ENCODE data around the gene PSTPIP1.

PSTPIP1 gene

GRCh38 chr15:77030928-77031375 lies 36.0 kb downstream of the PSTPIP1 start:
- Histone ChIP-seq H3K4me1 (ENCODE audit: control insufficient read depth, insufficient read depth, low read length, poor library complexity, severe bottlenecking) (no peaks in the 10 kb centered on the region), H3K9me3 (ENCODE audit: control insufficient read depth, low read length) (no peaks in the 10 kb centered on the region), H3K36me3 (ENCODE audit: control insufficient read depth, insufficient read depth, low read length) (peaks cover 76% of the 10 kb centered on the region), H3K4me3 (ENCODE audit: insufficient read depth, low read depth, low read length, poor library complexity, severe bottlenecking) (no peak overlapping the region), H3K27me3 (replicated peaks; ENCODE audit: control insufficient read depth, insufficient read depth, low read length, poor library complexity, severe bottlenecking) (no peaks in the 10 kb centered on the region), H3K27ac (ENCODE audit: insufficient read depth, low read length, poor library complexity, severe bottlenecking) (peak overlapping the region; percentile 16)
- DNase-seq, result no peak

GRCh38 chr15:77031376-77032050 lies 36.6 kb downstream of the PSTPIP1 start:
- DNase-seq, result no peak
- peaks cover 78% of the 10 kb centered on the region for H3K36me3 ChIP-seq (ENCODE audit: control insufficient read depth, insufficient read depth, low read length)

GRCh38 chr15:77032052-77032646 lies 37.2 kb downstream of the PSTPIP1 start:
- no peaks in the 10 kb centered on the region for H3K9me3 ChIP-seq (ENCODE audit: control insufficient read depth, low read length)

More at GRCh38 chr15:77031376-77032050, 36.6 kb downstream of the PSTPIP1 start:
- Histone ChIP-seq H3K4me1 (ENCODE audit: control insufficient read depth, insufficient read depth, low read length, poor library complexity, severe bottlenecking) (no peaks in the 10 kb centered on the region), H3K9me3 (ENCODE audit: control insufficient read depth, low read length) (no peaks in the 10 kb centered on the region), H3K27me3 (replicated peaks; ENCODE audit: control insufficient read depth, insufficient read depth, low read length, poor library complexity, severe bottlenecking) (no peaks in the 10 kb centered on the region), H3K27ac (ENCODE audit: insufficient read depth, low read length, poor library complexity, severe bottlenecking) (peak overlapping the region; percentile 16), H3K4me3 (ENCODE audit: insufficient read depth, low read depth, low read length, poor library complexity, severe bottlenecking) (no peak overlapping the region)

GRCh38 chr15:77032647-77033416 lies 37.9 kb downstream of the PSTPIP1 start:
- peak overlapping the region; percentile 9 for H3K27ac ChIP-seq (ENCODE audit: insufficient read depth, low read length, poor library complexity, severe bottlenecking)
- H3K36me3 ChIP-seq (ENCODE audit: control insufficient read depth, insufficient read depth, low read length), result peaks cover 86% of the 10 kb centered on the region
- H3K9me3 ChIP-seq (ENCODE audit: control insufficient read depth, low read length), result no peaks in the 10 kb centered on the region
- no peak for DNase-seq
- H3K4me3 ChIP-seq (ENCODE audit: insufficient read depth, low read depth, low read length, poor library complexity, severe bottlenecking), result no peak overlapping the region
- no peaks in the 10 kb centered on the region for H3K4me1 ChIP-seq (ENCODE audit: control insufficient read depth, insufficient read depth, low read length, poor library complexity, severe bottlenecking)
- no peaks in the 10 kb centered on the region for H3K27me3 ChIP-seq (replicated peaks; ENCODE audit: control insufficient read depth, insufficient read depth, low read length, poor library complexity, severe bottlenecking)

More at GRCh38 chr15:77032052-77032646, 37.2 kb downstream of the PSTPIP1 start:
- no peaks in the 10 kb centered on the region for H3K4me1 ChIP-seq (ENCODE audit: control insufficient read depth, insufficient read depth, low read length, poor library complexity, severe bottlenecking)
- peak overlapping the region; percentile 9 for H3K27ac ChIP-seq (ENCODE audit: insufficient read depth, low read length, poor library complexity, severe bottlenecking)
- H3K4me3 ChIP-seq (ENCODE audit: insufficient read depth, low read depth, low read length, poor library complexity, severe bottlenecking), result no peak overlapping the region
- H3K27me3 ChIP-seq (replicated peaks; ENCODE audit: control insufficient read depth, insufficient read depth, low read length, poor library complexity, severe bottlenecking), result no peaks in the 10 kb centered on the region
- DNase-seq, result no peak
- H3K36me3 ChIP-seq (ENCODE audit: control insufficient read depth, insufficient read depth, low read length), result peaks cover 85% of the 10 kb centered on the region

GRCh38 chr15:77033417-77033728 lies 38.4 kb downstream of the PSTPIP1 start:
- no peak overlapping the region for H3K4me3 ChIP-seq (ENCODE audit: insufficient read depth, low read depth, low read length, poor library complexity, severe bottlenecking)
- H3K27ac ChIP-seq (ENCODE audit: insufficient read depth, low read length, poor library complexity, severe bottlenecking), result no peak overlapping the region
- no peaks in the 10 kb centered on the region for H3K4me1 ChIP-seq (ENCODE audit: control insufficient read depth, insufficient read depth, low read length, poor library complexity, severe bottlenecking)
- H3K36me3 ChIP-seq (ENCODE audit: control insufficient read depth, insufficient read depth, low read length), result peaks cover 82% of the 10 kb centered on the region
- no peaks in the 10 kb centered on the region for H3K9me3 ChIP-seq (ENCODE audit: control insufficient read depth, low read length)
- no peak for DNase-seq
- H3K27me3 ChIP-seq (replicated peaks; ENCODE audit: control insufficient read depth, insufficient read depth, low read length, poor library complexity, severe bottlenecking), result no peaks in the 10 kb centered on the region

GRCh38 chr15:77033729-77034671 lies 39.1 kb downstream of the PSTPIP1 start:
- DNase-seq, result no peak
- H3K27me3 ChIP-seq (replicated peaks; ENCODE audit: control insufficient read depth, insufficient read depth, low read length, poor library complexity, severe bottlenecking), result no peaks in the 10 kb centered on the region
- no peaks in the 10 kb centered on the region for H3K4me1 ChIP-seq (ENCODE audit: control insufficient read depth, insufficient read depth, low read length, poor library complexity, severe bottlenecking)
- no peak overlapping the region for H3K4me3 ChIP-seq (ENCODE audit: insufficient read depth, low read depth, low read length, poor library complexity, severe bottlenecking)
- no peaks in the 10 kb centered on the region for H3K9me3 ChIP-seq (ENCODE audit: control insufficient read depth, low read length)
- peak overlapping the region; percentile 1 for H3K27ac ChIP-seq (ENCODE audit: insufficient read depth, low read length, poor library complexity, severe bottlenecking)
- peaks cover 76% of the 10 kb centered on the region for H3K36me3 ChIP-seq (ENCODE audit: control insufficient read depth, insufficient read depth, low read length)

- no peaks in the 10 kb centered on the region for H3K27me3 ChIP-seq (replicated peaks; ENCODE audit: control insufficient read depth, insufficient read depth, low read length, poor library complexity, severe bottlenecking)
- H3K4me1 ChIP-seq (ENCODE audit: control insufficient read depth, insufficient read depth, low read length, poor library complexity, severe bottlenecking), result no peaks in the 10 kb centered on the region
- no peaks in the 10 kb centered on the region for H3K9me3 ChIP-seq (ENCODE audit: control insufficient read depth, low read length)
- H3K4me3 ChIP-seq (ENCODE audit: insufficient read depth, low read depth, low read length, poor library complexity, severe bottlenecking), result no peak overlapping the region
- no peak for DNase-seq
- H3K36me3 ChIP-seq (ENCODE audit: control insufficient read depth, insufficient read depth, low read length), result peaks cover 67% of the 10 kb centered on the region
- H3K27ac ChIP-seq (ENCODE audit: insufficient read depth, low read length, poor library complexity, severe bottlenecking), result peak overlapping the region; percentile 1
These were observed 40.0 kb downstream of the PSTPIP1 start for GRCh38 chr15:77034695-77035489.

- DNase-seq, result no peak
- H3K9me3 ChIP-seq (ENCODE audit: control insufficient read depth, low read length), result no peaks in the 10 kb centered on the region
- peaks cover 60% of the 10 kb centered on the region for H3K36me3 ChIP-seq (ENCODE audit: control insufficient read depth, insufficient read depth, low read length)
- no peaks in the 10 kb centered on the region for H3K4me1 ChIP-seq (ENCODE audit: control insufficient read depth, insufficient read depth, low read length, poor library complexity, severe bottlenecking)
- H3K27ac ChIP-seq (ENCODE audit: insufficient read depth, low read length, poor library complexity, severe bottlenecking), result peak overlapping the region; percentile 18
- H3K27me3 ChIP-seq (replicated peaks; ENCODE audit: control insufficient read depth, insufficient read depth, low read length, poor library complexity, severe bottlenecking), result no peaks in the 10 kb centered on the region
- no peak overlapping the region for H3K4me3 ChIP-seq (ENCODE audit: insufficient read depth, low read depth, low read length, poor library complexity, severe bottlenecking)
These were observed 40.7 kb downstream of the PSTPIP1 start for GRCh38 chr15:77035584-77035983.

GRCh38 chr15:77035999-77036471 lies 41.1 kb downstream of the PSTPIP1 start:
- Histone ChIP-seq H3K4me3 (ENCODE audit: insufficient read depth, low read depth, low read length, poor library complexity, severe bottlenecking) (no peak overlapping the region), H3K27ac (ENCODE audit: insufficient read depth, low read length, poor library complexity, severe bottlenecking) (peak overlapping the region; percentile 18), H3K36me3 (ENCODE audit: control insufficient read depth, insufficient read depth, low read length) (peaks cover 55% of the 10 kb centered on the region)

More at GRCh38 chr15:77035999-77036471, 41.1 kb downstream of the PSTPIP1 start:
- DNase-seq, result no peak
- Histone ChIP-seq H3K9me3 (ENCODE audit: control insufficient read depth, low read length) (no peaks in the 10 kb centered on the region), H3K27me3 (replicated peaks; ENCODE audit: control insufficient read depth, insufficient read depth, low read length, poor library complexity, severe bottlenecking) (no peaks in the 10 kb centered on the region), H3K4me1 (ENCODE audit: control insufficient read depth, insufficient read depth, low read length, poor library complexity, severe bottlenecking) (no peaks in the 10 kb centered on the region)
